GM12801 (cell line): Measurements from ENCODE around the gene MEIS3.

Experiments used
- TF ChIP-seq, protein P1 (sequence below): IDR thresholded peaks from one replicate; pipeline ENCODE4 v1.5.1; 2011; ENCODE audit warnings: control low read depth; ENCODE audit not compliant: insufficient read length; ENCODE audit errors: extremely low read depth

MEIS3 gene

DNA sequence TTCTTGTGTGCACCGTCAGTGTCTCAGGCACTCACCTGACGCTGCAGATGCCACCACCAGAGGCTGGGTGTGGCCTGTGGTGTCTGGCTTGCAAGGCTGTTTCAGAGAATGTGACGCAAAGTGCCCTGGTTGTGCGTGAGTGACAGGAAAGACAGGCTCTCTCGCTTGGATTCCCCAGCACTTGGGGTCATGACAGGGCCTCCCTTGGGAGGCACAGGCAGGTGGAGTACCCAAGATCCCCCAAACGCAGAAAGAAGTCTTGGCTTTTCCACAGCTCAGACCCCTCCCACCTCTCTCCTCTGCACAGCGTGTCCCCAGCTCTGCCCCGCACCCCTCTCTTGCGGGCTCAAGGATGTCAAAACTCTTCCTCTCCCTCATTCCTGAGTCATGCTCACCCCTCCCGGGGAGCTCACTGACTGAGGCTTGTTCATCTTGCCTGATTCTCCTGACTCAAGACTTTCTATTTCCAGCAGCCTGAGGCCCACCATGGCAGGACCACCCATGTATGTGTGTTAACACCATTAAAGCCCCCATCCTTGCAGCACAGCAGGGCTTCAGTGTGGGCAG lies 49.2 kb downstream of the MEIS3 start:
- TF ChIP-seq, protein P1, sequence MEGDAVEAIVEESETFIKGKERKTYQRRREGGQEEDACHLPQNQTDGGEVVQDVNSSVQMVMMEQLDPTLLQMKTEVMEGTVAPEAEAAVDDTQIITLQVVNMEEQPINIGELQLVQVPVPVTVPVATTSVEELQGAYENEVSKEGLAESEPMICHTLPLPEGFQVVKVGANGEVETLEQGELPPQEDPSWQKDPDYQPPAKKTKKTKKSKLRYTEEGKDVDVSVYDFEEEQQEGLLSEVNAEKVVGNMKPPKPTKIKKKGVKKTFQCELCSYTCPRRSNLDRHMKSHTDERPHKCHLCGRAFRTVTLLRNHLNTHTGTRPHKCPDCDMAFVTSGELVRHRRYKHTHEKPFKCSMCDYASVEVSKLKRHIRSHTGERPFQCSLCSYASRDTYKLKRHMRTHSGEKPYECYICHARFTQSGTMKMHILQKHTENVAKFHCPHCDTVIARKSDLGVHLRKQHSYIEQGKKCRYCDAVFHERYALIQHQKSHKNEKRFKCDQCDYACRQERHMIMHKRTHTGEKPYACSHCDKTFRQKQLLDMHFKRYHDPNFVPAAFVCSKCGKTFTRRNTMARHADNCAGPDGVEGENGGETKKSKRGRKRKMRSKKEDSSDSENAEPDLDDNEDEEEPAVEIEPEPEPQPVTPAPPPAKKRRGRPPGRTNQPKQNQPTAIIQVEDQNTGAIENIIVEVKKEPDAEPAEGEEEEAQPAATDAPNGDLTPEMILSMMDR: no peak

DNA sequence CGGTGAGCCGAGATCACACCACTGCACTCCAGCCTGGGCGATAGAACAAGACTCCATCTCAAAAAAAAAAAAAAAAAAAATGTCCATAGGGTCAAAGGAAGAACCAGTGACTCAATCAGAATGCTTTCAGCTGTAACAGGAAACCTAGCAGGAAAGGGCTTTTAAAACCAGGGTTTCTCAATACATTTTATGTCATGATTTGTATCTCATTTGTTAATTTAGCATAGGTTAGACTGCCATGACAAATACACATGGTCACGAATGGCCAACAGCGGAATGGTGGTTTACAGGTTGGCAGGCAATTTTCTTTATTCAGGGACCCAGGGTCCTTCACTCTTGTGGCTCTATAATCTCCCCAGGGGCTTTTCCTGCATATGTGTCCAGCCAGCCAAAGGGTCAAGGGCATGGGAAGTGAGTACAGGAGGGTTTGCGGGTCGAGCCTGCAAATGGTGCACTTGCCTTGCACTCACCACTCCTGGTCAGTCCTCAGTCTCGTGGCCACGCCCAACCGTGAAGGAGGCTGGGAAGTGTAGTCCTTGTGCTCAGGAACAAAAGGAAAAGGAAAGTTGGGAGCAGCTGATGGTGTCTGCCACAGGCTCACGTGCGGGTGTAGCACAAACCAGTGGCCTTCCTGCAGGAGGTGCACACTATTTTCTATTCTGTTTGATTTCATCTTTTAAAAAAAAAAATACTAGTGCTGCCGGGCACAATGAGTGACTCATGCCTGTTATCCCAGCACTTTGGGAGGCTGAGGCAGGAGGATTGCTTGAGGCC lies 55.4 kb downstream of the MEIS3 start:
- TF ChIP-seq, protein P1: no peak

DNA sequence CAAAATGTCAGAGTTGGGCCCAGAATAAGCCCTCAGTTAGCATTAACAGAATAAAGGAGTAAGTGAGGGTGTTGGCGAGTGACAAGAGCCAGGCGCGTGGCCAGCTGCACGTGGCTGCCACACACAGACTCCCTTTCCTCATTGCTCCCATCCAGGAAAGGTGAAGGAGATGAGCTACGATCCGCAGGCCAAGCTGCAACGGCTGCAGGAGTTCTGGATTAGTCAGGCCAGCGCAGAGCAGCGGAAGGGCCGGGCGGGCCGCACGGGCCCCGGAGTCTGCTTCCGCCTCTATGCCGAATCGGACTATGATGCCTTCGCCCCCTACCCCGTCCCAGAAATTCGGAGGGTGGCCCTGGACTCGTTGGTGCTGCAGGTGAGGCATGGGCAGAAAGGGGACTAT lies 57.0 kb downstream of the MEIS3 start:
- TF ChIP-seq, protein P1: no peak

DNA sequence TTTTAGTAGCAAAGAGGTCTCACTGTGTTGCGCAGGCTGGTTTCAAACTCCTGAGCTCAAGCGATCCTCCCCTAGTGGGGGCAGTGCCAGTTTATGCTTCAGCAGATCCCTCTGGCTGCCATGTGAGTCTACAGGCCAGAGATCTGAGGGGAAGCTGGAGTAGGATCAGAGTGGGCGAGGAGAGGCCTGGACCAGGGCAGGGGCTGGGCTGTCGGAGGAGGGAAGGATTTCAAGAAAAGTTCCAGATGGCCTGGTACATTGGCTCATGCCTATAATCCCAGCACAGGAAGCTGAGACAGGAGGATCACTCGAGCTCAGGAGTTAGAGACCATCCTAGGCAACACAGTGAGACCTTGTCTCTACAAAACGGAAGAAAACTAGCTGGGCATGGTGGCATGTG lies 60.4 kb downstream of the MEIS3 start:
- TF ChIP-seq, protein P1: no peak

DNA sequence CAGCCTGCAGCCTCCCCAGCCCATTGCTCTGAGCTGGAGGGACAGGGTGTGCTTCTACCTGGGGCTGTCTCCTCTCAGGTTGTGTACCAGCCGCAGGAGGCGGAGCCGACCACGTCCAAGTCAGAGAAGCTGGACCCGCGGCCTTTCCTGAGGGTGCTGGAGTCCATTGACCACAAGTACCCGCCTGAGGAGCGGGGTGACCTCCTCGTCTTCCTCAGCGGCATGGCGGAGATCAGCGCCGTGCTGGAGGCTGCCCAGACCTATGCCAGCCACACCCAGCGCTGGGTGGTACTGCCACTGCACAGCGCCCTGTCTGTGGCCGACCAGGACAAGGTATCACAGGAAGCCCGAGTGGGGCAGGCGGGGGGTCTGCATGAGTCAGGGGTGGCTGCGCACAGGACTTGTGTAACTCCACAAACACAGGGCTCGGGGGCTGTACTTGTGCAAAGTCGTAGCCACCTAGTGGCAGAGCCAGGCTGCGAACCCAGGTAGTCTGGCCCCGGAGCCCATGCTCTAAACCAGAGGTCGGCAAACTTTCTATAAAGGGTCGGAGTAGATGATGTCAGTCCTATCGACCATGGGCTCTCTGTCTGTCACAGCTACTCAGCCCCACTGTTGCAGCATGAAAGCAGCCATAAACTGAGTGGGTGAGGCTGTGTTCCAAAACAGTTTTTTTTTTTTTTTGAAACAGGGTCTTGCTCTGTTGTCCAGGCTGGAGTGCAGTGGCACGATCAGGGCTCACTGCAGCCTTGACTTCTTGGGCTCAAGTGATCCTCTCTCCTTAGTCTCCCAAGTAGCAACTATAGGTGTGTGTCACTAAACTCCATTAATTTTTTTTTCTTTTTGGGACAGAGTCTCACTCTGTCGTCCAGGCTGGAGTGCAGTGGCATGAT lies 61.3 kb downstream of the MEIS3 start:
- TF ChIP-seq, protein P1: no peak

DNA sequence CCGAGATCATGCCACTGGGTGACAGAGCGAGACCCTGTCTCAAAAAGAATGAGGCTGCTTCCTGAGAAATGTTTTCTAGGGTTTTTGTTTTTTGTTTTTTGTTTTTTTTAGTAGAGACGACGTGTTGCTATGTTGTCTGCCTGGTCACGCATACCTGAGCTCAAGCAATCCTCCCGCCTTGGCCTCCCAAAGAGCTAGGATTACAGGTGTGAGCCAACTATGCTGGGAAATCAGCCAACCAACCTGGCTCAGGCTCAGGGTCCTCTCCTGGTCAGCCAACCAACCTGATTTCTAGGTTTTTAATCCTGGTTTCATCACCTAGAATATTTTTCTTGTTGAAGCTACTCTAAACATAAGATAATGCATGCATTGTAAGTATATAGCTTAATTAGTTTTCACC lies 62.4 kb downstream of the MEIS3 start:
- TF ChIP-seq, protein P1: no peak

DNA sequence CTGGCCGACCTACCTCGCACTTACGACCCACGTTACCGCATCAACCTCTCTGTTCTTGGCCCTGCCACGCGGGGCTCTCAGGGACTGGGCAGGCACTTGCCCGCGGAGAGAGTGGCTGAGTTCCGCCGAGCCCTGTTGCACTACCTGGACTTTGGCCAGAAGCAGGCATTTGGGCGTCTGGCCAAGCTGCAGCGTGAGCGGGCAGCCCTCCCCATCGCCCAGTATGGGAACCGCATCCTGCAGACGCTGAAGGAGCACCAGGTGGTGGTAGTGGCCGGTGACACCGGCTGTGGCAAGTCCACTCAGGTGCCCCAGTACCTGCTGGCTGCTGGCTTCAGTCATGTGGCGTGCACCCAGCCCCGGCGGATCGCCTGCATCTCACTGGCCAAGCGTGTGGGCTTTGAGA lies 66.0 kb downstream of the MEIS3 start:
- TF ChIP-seq, protein P1: no peak
